H1 (cell line): ENCODE results near the gene RIN2. TPM values are rescaled to one million over a fixed set of nuclear protein-coding genes. Genes with fewer than 3 reads are reported as not detected.

Source experiments
- CTCF ChIA-PET: fragments of 300-600 bp; sonication (Branson Sonifier 250); formaldehyde crosslinking; loops from one replicate; lab custom pipeline; 2021; ENCODE audit not compliant: partially characterized antibody; lab: Charles Lee
- POLR2A ChIA-PET: fragments of 300-600 bp; sonication (Branson Sonifier 250); formaldehyde crosslinking; loops from one replicate; lab custom pipeline; 2021; ENCODE audit warnings: inconsistent platforms; ENCODE audit not compliant: partially characterized antibody; lab: Charles Lee
- DNase-seq, 2 experiments: peaks; one replicate each; pipeline versions ENCODE4 v3.0.0 to v3.0.0-alpha.2; 2010 to 2022; ENCODE audit warnings: low spot score in 2 of 2, low read depth in 1 of 2, mixed read lengths in 1 of 2
- FAIRE-seq: peaks from 2 replicates; lab custom pipeline; 2011; peaks lifted over from hg19 to GRCh38; lab: Jason Lieb, UNC
- H2AFZ ChIP-seq: 2 replicates; pipeline ENCODE4 v1.8.1; 2012; ENCODE audit warnings: low read length, inconsistent platforms
- H2AK5ac ChIP-seq: 2 replicates; pipeline ENCODE4 v1.6.1; 2013; ENCODE audit warnings: low read depth, low read length
- H2BK120ac ChIP-seq: replicated peaks from 2 replicates; pipeline ENCODE3; 2013; ENCODE audit warnings: low read depth, low read length, inconsistent platforms
- H2BK12ac ChIP-seq: 2 replicates; pipeline ENCODE4 v1.6.1; 2013; ENCODE audit warnings: low read depth, low read length
- H2BK15ac ChIP-seq: 2 replicates; pipeline ENCODE4 v1.6.1; 2013; ENCODE audit warnings: low read length
- H2BK20ac ChIP-seq: 2 replicates; pipeline ENCODE4 v1.6.1; 2013; ENCODE audit warnings: low read length
- H2BK5ac ChIP-seq: 2 replicates; pipeline ENCODE4 v1.6.1; 2013; ENCODE audit warnings: low read depth, low read length
- H3K14ac ChIP-seq: 2 replicates; pipeline ENCODE4 v1.6.1; 2013; ENCODE audit warnings: inconsistent platforms; ENCODE audit not compliant: insufficient read length
- H3K18ac ChIP-seq: 2 replicates; pipeline ENCODE4 v1.6.1; 2013; ENCODE audit warnings: low read length; ENCODE audit errors: extremely low read depth
- H3K23ac ChIP-seq: 2 replicates; pipeline ENCODE4 v1.6.1; 2013; ENCODE audit warnings: inconsistent platforms; ENCODE audit not compliant: insufficient read length
- H3K23me2 ChIP-seq: 2 replicates; pipeline ENCODE4 v1.6.1; 2013; ENCODE audit warnings: low read depth, low read length
- H3K27ac ChIP-seq: 2 replicates; pipeline ENCODE4 v1.6.1; 2011; ENCODE audit warnings: low read depth, low read length, inconsistent platforms
- H3K27me3 ChIP-seq, 4 experiments: replicated peaks in 1 of 4; 1 replicate in 1 of 4; 2 replicates in 3 of 4; pipeline versions ENCODE4 v1.6.1 to v1.8.1; 2011 to 2013; ENCODE audit warnings: low read length in 3 of 4, mild to moderate bottlenecking in 3 of 4, inconsistent platforms in 2 of 4, mixed read lengths in 2 of 4, moderate library complexity in 1 of 4; ENCODE audit not compliant: control insufficient read depth in 3 of 4, insufficient read depth in 3 of 4; ENCODE audit errors: extremely low read depth in 1 of 4
- H3K36me3 ChIP-seq, 4 experiments: 2 replicates each; pipeline versions ENCODE4 v1.6.1 to v1.8.1; 2011 to 2013; ENCODE audit warnings: mild to moderate bottlenecking in 4 of 4, low read length in 3 of 4, moderate library complexity in 2 of 4, control low read depth in 1 of 4, inconsistent platforms in 1 of 4; ENCODE audit not compliant: insufficient read depth in 4 of 4, control insufficient read depth in 2 of 4
- H3K4ac ChIP-seq: replicated peaks from 2 replicates; pipeline ENCODE3; 2013; ENCODE audit warnings: low read length, low read depth, mixed read lengths, inconsistent platforms; ENCODE audit not compliant: insufficient read length
- H3K4me1 ChIP-seq, 4 experiments: replicated peaks in 1 of 4; 1 replicate in 1 of 4; 2 replicates in 3 of 4; pipeline versions ENCODE4 v1.6.1 to v1.8.1; 2011 to 2013; ENCODE audit warnings: low read length in 3 of 4, inconsistent platforms in 2 of 4, mixed read lengths in 1 of 4; ENCODE audit not compliant: insufficient read depth in 4 of 4, control insufficient read depth in 3 of 4
- H3K4me2 ChIP-seq, 2 experiments: 2 replicates each; pipeline versions ENCODE4 v1.6.1 to v1.8.1; 2011 to 2013; ENCODE audit warnings: low read depth in 2 of 2, low read length in 2 of 2, control low read depth in 1 of 2, inconsistent platforms in 1 of 2, mild to moderate bottlenecking in 1 of 2; ENCODE audit not compliant: insufficient read depth in 1 of 2
- H3K4me3 ChIP-seq, 4 experiments: fragments of 200-600, 300-600 bp in 1 of 4; sonication (generic), shearing (Covaris generic), sonication (Bioruptor Twin) in 1 of 4; 2 replicates each; pipeline versions ENCODE4 v1.5.1 to v1.8.1; 2011 to 2016; ENCODE audit warnings: low read length in 4 of 4, low read depth in 3 of 4, control low read depth in 2 of 4, inconsistent platforms in 2 of 4, mild to moderate bottlenecking in 2 of 4, mixed read lengths in 1 of 4, moderate library complexity in 1 of 4; ENCODE audit not compliant: insufficient read depth in 2 of 4; ENCODE audit errors: extremely low read depth in 1 of 4
- H3K56ac ChIP-seq: replicated peaks from 2 replicates; pipeline ENCODE3; 2013; ENCODE audit warnings: low read depth, mild to moderate bottlenecking, mixed read lengths, low read length, inconsistent platforms; ENCODE audit not compliant: insufficient read length
- H3K79me1 ChIP-seq: 2 replicates; pipeline ENCODE4 v1.6.1; 2013; ENCODE audit warnings: low read depth, low read length, control low read depth
- H3K79me2 ChIP-seq, 2 experiments: 2 replicates each; pipeline versions ENCODE4 v1.6.1 to v1.8.1; 2012 to 2013; ENCODE audit warnings: low read length in 2 of 2, mild to moderate bottlenecking in 2 of 2, inconsistent platforms in 1 of 2; ENCODE audit not compliant: insufficient read depth in 2 of 2, control insufficient read depth in 1 of 2
- H3K9ac ChIP-seq, 4 experiments: replicated peaks in 1 of 4; 1 replicate in 1 of 4; 2 replicates in 3 of 4; pipeline versions ENCODE4 v1.6.1 to v1.8.1; 2011 to 2013; ENCODE audit warnings: low read depth in 3 of 4, low read length in 3 of 4, control low read depth in 2 of 4, mild to moderate bottlenecking in 2 of 4, moderate library complexity in 2 of 4, inconsistent platforms in 1 of 4; ENCODE audit errors: extremely low read depth in 1 of 4
- H3K9me3 ChIP-seq, 2 experiments: 2 replicates each; pipeline versions ENCODE4 v1.6.1 to v1.8.1; 2012 to 2013; ENCODE audit warnings: mild to moderate bottlenecking in 2 of 2, moderate library complexity in 2 of 2, control low read depth in 1 of 2, inconsistent platforms in 1 of 2, low read depth in 1 of 2, low read length in 1 of 2, mixed read lengths in 1 of 2; ENCODE audit not compliant: insufficient read depth in 2 of 2
- H4K20me1 ChIP-seq, 2 experiments: replicated peaks in 1 of 2; 2 replicates each; pipeline versions ENCODE3 to v1.8.1; 2011 to 2013; ENCODE audit warnings: inconsistent platforms in 2 of 2, low read length in 2 of 2, mild to moderate bottlenecking in 1 of 2; ENCODE audit not compliant: insufficient read depth in 2 of 2, control insufficient read depth in 1 of 2
- H4K5ac ChIP-seq: 2 replicates; pipeline ENCODE4 v1.6.1; 2013; ENCODE audit warnings: low read length, low read depth, mixed read lengths, inconsistent platforms; ENCODE audit not compliant: insufficient read length
- H4K8ac ChIP-seq: 2 replicates; pipeline ENCODE4 v1.8.0; 2013; ENCODE audit warnings: mild to moderate bottlenecking, moderate library complexity, low read length, inconsistent platforms; ENCODE audit not compliant: insufficient read depth; ENCODE audit errors: extremely low read depth
- H4K91ac ChIP-seq: replicated peaks from 2 replicates; pipeline ENCODE3; 2013; ENCODE audit warnings: low read length, mixed read lengths, inconsistent platforms; ENCODE audit not compliant: insufficient read length
- SP2 ChIP-seq: IDR thresholded peaks from 2 replicates; pipeline ENCODE4 v1.6.1; 2012; ENCODE audit warnings: mild to moderate bottlenecking, low read length, inconsistent platforms
- polyA plus RNA-seq, 7 experiments: library from polyadenylated mRNA; depleted of rRNA in 3 of 7; stranded (reverse) in 5 of 7; unstranded in 2 of 7; fragments of >200 nt in 5 of 7; fragments of 200-250 nt in 2 of 7; gene quantifications; 1 replicate in 5 of 7; 2 replicates in 1 of 7; 4 replicates in 1 of 7; pipeline versions ENCODE4 v1.2.1 to v1.2.3, GENCODE V29; 2011 to 2013; ENCODE audit warnings: missing spikeins in 2 of 7, mixed read lengths in 2 of 7
- total RNA-seq: library from RNA; stranded (reverse); fragmentation: NEBNext Ultra II Directional; extraction: Animal tissue kit (Norgen Biotek cat#: 25700); gene quantifications from 2 replicates; pipeline ENCODE4 v1.2.1, GENCODE V29; 2021

RIN2 gene
- total and polyA plus RNA-seq, 2 of the 8 experiments (the other 6 are each of a cell fraction or from before 2014, with no cell fraction given) = 0.20 to 1.3 TPM

- H4K5ac ChIP-seq = no peak overlapping the region
- H3K23ac ChIP-seq = no peak overlapping the region
- no peak overlapping the region for H2BK5ac ChIP-seq
- H4K8ac ChIP-seq = no peak overlapping the region
- H3K4me2 ChIP-seq = no peak overlapping the region
- H4K91ac ChIP-seq = no peak overlapping the region
- H4K20me1 ChIP-seq = peaks cover 0 to 2% of the 10 kb centered on the region in 2 experiments
- no peaks in the 10 kb centered on the region for H3K36me3 ChIP-seq
- no peak overlapping the region for H3K4ac ChIP-seq
- H3K4me3 ChIP-seq = no peak overlapping the region
- DNase-seq = no peak
- H2AFZ ChIP-seq = no peak overlapping the region
- peaks cover 13% of the 10 kb centered on the region for H3K23me2 ChIP-seq
- FAIRE-seq = no peak
- H2BK15ac ChIP-seq = no peak overlapping the region
- no peak overlapping the region for H3K18ac ChIP-seq
- ChIA-PET POLR2A (no interaction called here), CTCF (interaction anchor here (0.8 to 1.1 kb wide), 2 partner anchors 22 to 28 kb away, joined by 3 read pairs; no protein-coding TSS in a partner anchor)
- no peaks in the 10 kb centered on the region for H3K79me1 ChIP-seq
- no peak overlapping the region for H2AK5ac ChIP-seq
- H3K56ac ChIP-seq = no peak overlapping the region
- no peaks in the 10 kb centered on the region for H3K79me2 ChIP-seq
- H2BK120ac ChIP-seq = no peak overlapping the region
- H3K27me3 ChIP-seq = peaks cover 0 to 16% (median 10%) of the 10 kb centered on the region in 4 experiments; a peak in 4 of 7 replicates
- no peak overlapping the region for H3K14ac ChIP-seq
- H3K9ac ChIP-seq = no peak overlapping the region
- H3K27ac ChIP-seq = no peak overlapping the region
- H2BK20ac ChIP-seq = no peak overlapping the region
- peaks cover 0 to 4% (median 0%) of the 10 kb centered on the region in 4 experiments; a peak in 2 of 7 replicates for H3K4me1 ChIP-seq
- no peak overlapping the region for H2BK12ac ChIP-seq
- H3K9me3 ChIP-seq = no peaks in the 10 kb centered on the region
- no peak for TF ChIP-seq SP2
These were observed 3.3 kb downstream of the RIN2 start for GRCh38 chr20:19761326-19761725.
